Measurements from ENCODE around the gene AKR1B15. TPM values are rescaled to one million over a fixed set of nuclear protein-coding genes. Genes with fewer than 3 reads are reported as not detected.

The AKR1B15 gene
- polyA plus RNA-seq, 1 of the 3 experiments (the other 2 are of a cell fraction): not detected

DNA sequence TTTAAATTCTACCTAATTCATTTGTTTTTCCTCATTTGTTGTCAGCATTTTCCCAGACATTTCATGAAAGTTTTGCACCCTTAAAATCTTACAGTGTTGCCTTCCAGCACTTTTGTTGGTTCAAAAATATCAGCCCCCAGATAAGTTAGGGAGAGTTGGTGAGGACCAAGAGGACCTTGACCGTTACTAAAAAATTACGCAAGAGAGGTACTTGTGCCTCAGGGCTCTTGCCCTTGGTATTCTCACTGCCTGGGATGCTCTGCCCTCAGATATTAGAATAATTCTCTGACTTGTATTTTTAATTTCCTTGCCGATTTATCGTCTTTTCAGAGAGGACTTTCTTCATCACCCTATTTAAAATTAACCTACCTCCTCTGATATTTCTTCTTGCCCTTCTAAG lies 3.5 kb upstream of the AKR1B15 start:
- Histone ChIP-seq H3F3A (replicated peaks; ENCODE audit: insufficient read depth) (no peaks in the 10 kb centered on the region), H3K36me3 (replicated peaks in 1 of 2; ENCODE audit: control insufficient read depth in 1 of 2, insufficient read depth in 2 of 2, low read length in 1 of 2) (no peaks in the 10 kb centered on the region), H3K27me3 (ENCODE audit: insufficient read depth) (peaks cover 58% of the 10 kb centered on the region), H3K4me3 (ENCODE audit: low read depth in 2 of 2, low read length in 1 of 2) (no peak overlapping the region), H3K27ac (ENCODE audit: low read depth in 2 of 2, low read length in 1 of 2) (no peak overlapping the region), H3K4me1 (ENCODE audit: control insufficient read depth in 1 of 2, insufficient read depth in 2 of 2, low read depth in 1 of 2, low read length in 1 of 2) (peaks cover 0 to 4% of the 10 kb centered on the region in 2 experiments; a peak in 1 of 4 replicates), H4K20me1 (ENCODE audit: insufficient read depth) (no peaks in the 10 kb centered on the region), H3K9me2 (no peaks in the 10 kb centered on the region), H3K4me2 (no peak overlapping the region), H2AFZ (ENCODE audit: low read depth) (no peak overlapping the region), H3K9me3 (no peaks in the 10 kb centered on the region), H3K79me2 (ENCODE audit: insufficient read depth) (no peaks in the 10 kb centered on the region), H3K9ac (no peak overlapping the region)
- TF ChIP-seq FOSL2 (IDR thresholded peaks at IDR 0.05; ENCODE audit: borderline replicate concordance, low read depth): no peak
- TF ChIP-seq TAF1 (IDR thresholded peaks at IDR 0.05; ENCODE audit: borderline replicate concordance, low read depth, low read length): no peak
- POLR2A ChIA-PET: no interaction called here
- WGBS (ENCODE audit: low lambda C conversion rate): 51% methylated on average over 4 of the region's 4 CpGs
- CTCF ChIA-PET: interaction anchor here (0.9 to 6.1 kb wide), 3 partner anchors 61 to 113 kb away, joined by 3 to 21 read pairs (median 5); no protein-coding TSS in a partner anchor
- no peak for DNase-seq

DNA sequence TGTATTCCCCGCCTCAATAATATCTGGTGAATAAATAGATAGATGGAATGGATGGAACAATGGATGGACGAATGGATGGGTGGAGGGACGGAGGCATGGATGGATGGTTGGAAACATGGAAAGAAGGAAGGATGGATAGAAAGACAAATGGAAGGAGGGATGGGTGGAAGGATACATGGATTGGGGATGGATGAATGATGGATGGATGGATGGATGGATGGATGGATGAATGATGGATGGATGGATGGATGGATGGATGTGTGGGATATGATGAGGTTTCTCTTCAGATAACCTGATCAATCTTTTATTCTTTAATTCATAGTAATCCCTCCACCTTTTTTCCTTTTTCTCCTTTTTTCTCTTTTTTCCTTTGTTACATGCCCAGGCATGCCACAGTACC lies 3.0 kb upstream of the AKR1B15 start:
- peaks cover 57% of the 10 kb centered on the region for H3K27me3 ChIP-seq (ENCODE audit: insufficient read depth)
- no peaks in the 10 kb centered on the region for H3K36me3 ChIP-seq (replicated peaks in 1 of 2; ENCODE audit: control insufficient read depth in 1 of 2, insufficient read depth in 2 of 2, low read length in 1 of 2)
- no peaks in the 10 kb centered on the region for H3F3A ChIP-seq (replicated peaks; ENCODE audit: insufficient read depth)
- ChIA-PET CTCF (interaction anchor here (1.1 to 6.1 kb wide), 8 partner anchors 14 to 114 kb away, joined by 3 to 71 read pairs (median 16); partner anchors contain the start of gene AKR1B1), POLR2A (no interaction called here)
- H3K9ac ChIP-seq: no peak overlapping the region
- no peak overlapping the region for H3K4me3 ChIP-seq (ENCODE audit: low read depth in 2 of 2, low read length in 1 of 2)
- H3K79me2 ChIP-seq (ENCODE audit: insufficient read depth): no peaks in the 10 kb centered on the region
- no peak overlapping the region for H3K27ac ChIP-seq (ENCODE audit: low read depth in 2 of 2, low read length in 1 of 2)
- peaks cover 0 to 4% of the 10 kb centered on the region in 2 experiments; a peak in 1 of 4 replicates for H3K4me1 ChIP-seq (ENCODE audit: control insufficient read depth in 1 of 2, insufficient read depth in 2 of 2, low read depth in 1 of 2, low read length in 1 of 2)
- H4K20me1 ChIP-seq (ENCODE audit: insufficient read depth): no peaks in the 10 kb centered on the region
- TF ChIP-seq, protein P1, sequence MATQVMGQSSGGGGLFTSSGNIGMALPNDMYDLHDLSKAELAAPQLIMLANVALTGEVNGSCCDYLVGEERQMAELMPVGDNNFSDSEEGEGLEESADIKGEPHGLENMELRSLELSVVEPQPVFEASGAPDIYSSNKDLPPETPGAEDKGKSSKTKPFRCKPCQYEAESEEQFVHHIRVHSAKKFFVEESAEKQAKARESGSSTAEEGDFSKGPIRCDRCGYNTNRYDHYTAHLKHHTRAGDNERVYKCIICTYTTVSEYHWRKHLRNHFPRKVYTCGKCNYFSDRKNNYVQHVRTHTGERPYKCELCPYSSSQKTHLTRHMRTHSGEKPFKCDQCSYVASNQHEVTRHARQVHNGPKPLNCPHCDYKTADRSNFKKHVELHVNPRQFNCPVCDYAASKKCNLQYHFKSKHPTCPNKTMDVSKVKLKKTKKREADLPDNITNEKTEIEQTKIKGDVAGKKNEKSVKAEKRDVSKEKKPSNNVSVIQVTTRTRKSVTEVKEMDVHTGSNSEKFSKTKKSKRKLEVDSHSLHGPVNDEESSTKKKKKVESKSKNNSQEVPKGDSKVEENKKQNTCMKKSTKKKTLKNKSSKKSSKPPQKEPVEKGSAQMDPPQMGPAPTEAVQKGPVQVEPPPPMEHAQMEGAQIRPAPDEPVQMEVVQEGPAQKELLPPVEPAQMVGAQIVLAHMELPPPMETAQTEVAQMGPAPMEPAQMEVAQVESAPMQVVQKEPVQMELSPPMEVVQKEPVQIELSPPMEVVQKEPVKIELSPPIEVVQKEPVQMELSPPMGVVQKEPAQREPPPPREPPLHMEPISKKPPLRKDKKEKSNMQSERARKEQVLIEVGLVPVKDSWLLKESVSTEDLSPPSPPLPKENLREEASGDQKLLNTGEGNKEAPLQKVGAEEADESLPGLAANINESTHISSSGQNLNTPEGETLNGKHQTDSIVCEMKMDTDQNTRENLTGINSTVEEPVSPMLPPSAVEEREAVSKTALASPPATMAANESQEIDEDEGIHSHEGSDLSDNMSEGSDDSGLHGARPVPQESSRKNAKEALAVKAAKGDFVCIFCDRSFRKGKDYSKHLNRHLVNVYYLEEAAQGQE (IDR thresholded peaks at IDR 0.05; ENCODE audit: low read depth, low read length): no peak
- no peak for TF ChIP-seq GATA2 (CRISPR knock-in tag; IDR thresholded peaks at IDR 0.05)
- TF ChIP-seq TEAD4 (IDR thresholded peaks at IDR 0.05; ENCODE audit: borderline replicate concordance, insufficient read depth): no peak
- TF ChIP-seq RCOR1 (IDR thresholded peaks at IDR 0.05; ENCODE audit: low read length): no peak
- no peak for TF ChIP-seq SIN3A (IDR thresholded peaks at IDR 0.05; ENCODE audit: borderline replicate concordance, low read depth, low read length)
- no peak for TF ChIP-seq MXI1 (IDR thresholded peaks at IDR 0.05; ENCODE audit: low read depth, low read length)
- TF ChIP-seq, protein P2, sequence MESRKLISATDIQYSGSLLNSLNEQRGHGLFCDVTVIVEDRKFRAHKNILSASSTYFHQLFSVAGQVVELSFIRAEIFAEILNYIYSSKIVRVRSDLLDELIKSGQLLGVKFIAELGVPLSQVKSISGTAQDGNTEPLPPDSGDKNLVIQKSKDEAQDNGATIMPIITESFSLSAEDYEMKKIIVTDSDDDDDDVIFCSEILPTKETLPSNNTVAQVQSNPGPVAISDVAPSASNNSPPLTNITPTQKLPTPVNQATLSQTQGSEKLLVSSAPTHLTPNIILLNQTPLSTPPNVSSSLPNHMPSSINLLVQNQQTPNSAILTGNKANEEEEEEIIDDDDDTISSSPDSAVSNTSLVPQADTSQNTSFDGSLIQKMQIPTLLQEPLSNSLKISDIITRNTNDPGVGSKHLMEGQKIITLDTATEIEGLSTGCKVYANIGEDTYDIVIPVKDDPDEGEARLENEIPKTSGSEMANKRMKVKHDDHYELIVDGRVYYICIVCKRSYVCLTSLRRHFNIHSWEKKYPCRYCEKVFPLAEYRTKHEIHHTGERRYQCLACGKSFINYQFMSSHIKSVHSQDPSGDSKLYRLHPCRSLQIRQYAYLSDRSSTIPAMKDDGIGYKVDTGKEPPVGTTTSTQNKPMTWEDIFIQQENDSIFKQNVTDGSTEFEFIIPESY (IDR thresholded peaks at IDR 0.05; ENCODE audit: borderline replicate concordance, low read depth): no peak
- TF ChIP-seq YY1 (IDR thresholded peaks at IDR 0.05; ENCODE audit: low read depth): no peak
- no peak for TF ChIP-seq RAD21 (IDR thresholded peaks at IDR 0.05; ENCODE audit: low read length)
- no peak for TF ChIP-seq JUND (IDR thresholded peaks at IDR 0.05)
- TF ChIP-seq RFX5 (IDR thresholded peaks at IDR 0.05; ENCODE audit: low read length): no peak
- TF ChIP-seq FOXM1 (IDR thresholded peaks at IDR 0.05; ENCODE audit: low read depth): no peak
- TF ChIP-seq, protein P3, sequence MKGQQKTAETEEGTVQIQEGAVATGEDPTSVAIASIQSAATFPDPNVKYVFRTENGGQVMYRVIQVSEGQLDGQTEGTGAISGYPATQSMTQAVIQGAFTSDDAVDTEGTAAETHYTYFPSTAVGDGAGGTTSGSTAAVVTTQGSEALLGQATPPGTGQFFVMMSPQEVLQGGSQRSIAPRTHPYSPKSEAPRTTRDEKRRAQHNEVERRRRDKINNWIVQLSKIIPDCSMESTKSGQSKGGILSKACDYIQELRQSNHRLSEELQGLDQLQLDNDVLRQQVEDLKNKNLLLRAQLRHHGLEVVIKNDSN (IDR thresholded peaks at IDR 0.05; ENCODE audit: borderline replicate concordance, low read depth): no peak
- 46% methylated on average over 3 of the region's 3 CpGs for WGBS (ENCODE audit: low lambda C conversion rate)
- DNase-seq: no peak
- no peak overlapping the region for H3K4me2 ChIP-seq
- H2AFZ ChIP-seq (ENCODE audit: low read depth): no peak overlapping the region
- H3K9me3 ChIP-seq: no peaks in the 10 kb centered on the region
- H3K9me2 ChIP-seq: no peaks in the 10 kb centered on the region

Data from SK-N-SH (cell line).